Smooth muscle cell (in vitro differentiated cells): ENCODE results near the gene CMC2. TPM values are rescaled to one million over a fixed set of nuclear protein-coding genes. Genes with fewer than 3 reads are reported as not detected.
A peak's percentile ranks its signal among the peaks of the same experiment; 100 is the strongest.

ENCODE experiments used
- DNase-seq: peaks from one replicate; lab custom pipeline; 2025; ENCODE audit not compliant: unreplicated experiment; lab: John Stamatoyannopoulos, UW
- H2AFZ ChIP-seq: fragments of 200-600 bp; sonication (generic); 2 replicates; pipeline ENCODE4 v1.6.0; 2016; ENCODE audit warnings: antibody characterized with exemption, low read depth, mild to moderate bottlenecking
- H3F3A ChIP-seq: fragments of 200-600 bp; sonication (generic); 2 replicates; pipeline ENCODE4 v1.6.0; 2017; ENCODE audit warnings: antibody characterized with exemption, low read depth
- H3K27ac ChIP-seq: fragments of 200-600 bp; sonication (generic); 2 replicates; pipeline ENCODE4 v1.5.1; 2016; ENCODE audit warnings: low read depth, mild to moderate bottlenecking
- H3K27me3 ChIP-seq: fragments of 200-600 bp; sonication (generic); 2 replicates; pipeline ENCODE4 v1.6.1; 2016; ENCODE audit warnings: low read depth, mild to moderate bottlenecking
- H3K36me3 ChIP-seq: fragments of 200-600 bp; sonication (generic); 2 replicates; pipeline ENCODE4 v1.5.1; 2016; ENCODE audit warnings: low read depth
- H3K4me1 ChIP-seq: fragments of 200-600 bp; sonication (generic); 2 replicates; pipeline ENCODE4 v1.5.1; 2016; ENCODE audit warnings: low read depth
- H3K4me2 ChIP-seq: fragments of 200-600 bp; sonication (generic); 2 replicates; pipeline ENCODE4 v1.6.0; 2016; ENCODE audit warnings: mild to moderate bottlenecking
- H3K4me3 ChIP-seq: fragments of 200-600 bp; sonication (generic); 2 replicates; pipeline ENCODE4 v1.5.1; 2016; ENCODE audit warnings: mild to moderate bottlenecking
- H3K79me2 ChIP-seq: fragments of 200-600 bp; sonication (generic); 2 replicates; pipeline ENCODE4 v1.6.0; 2016; ENCODE audit warnings: low read depth, mild to moderate bottlenecking
- H3K9ac ChIP-seq: fragments of 200-600 bp; sonication (generic); 2 replicates; pipeline ENCODE4 v1.6.0; 2016; ENCODE audit warnings: low read depth
- H3K9me3 ChIP-seq: fragments of 200-600 bp; sonication (generic); replicated peaks from 2 replicates; pipeline ENCODE4 v1.5.1; 2016; ENCODE audit warnings: low read depth
- H4K20me1 ChIP-seq: fragments of 200-600 bp; sonication (generic); 2 replicates; pipeline ENCODE4 v1.6.0; 2016; ENCODE audit warnings: low read depth
- WGBS: methylation state at CpG from one replicate; pipeline ENCODE4 v1.1.7; 2016; ENCODE audit warnings: low lambda C conversion rate; 5-methylcytosine and 5-hydroxymethylcytosine counted together
- polyA plus RNA-seq: library from polyadenylated mRNA; unstranded; fragments of >200 nt; fragmentation: Nextera tagmentation; extraction: Ambion mirVana; gene quantifications from 2 replicates; pipeline ENCODE4 v1.2.1, GENCODE V29; 2016
- total RNA-seq: library from RNA; depleted of rRNA; stranded (reverse); fragments of >200 nt; gene quantifications from 2 replicates; pipeline ENCODE4 v1.2.3, GENCODE V29; 2014
- TF ChIP-seq, protein P1 (sequence below): fragments of 200-600 bp; sonication (generic); IDR thresholded peaks from 2 replicates; pipeline ENCODE4 v1.5.1; 2017; ENCODE audit warnings: borderline replicate concordance, mild to moderate bottlenecking, antibody characterized with exemption; ENCODE audit not compliant: insufficient read depth, poor library complexity, severe bottlenecking

CMC2 gene
- total and polyA plus RNA-seq, 2 experiments from 2014 or later = 53.2 to 110 TPM

DNA sequence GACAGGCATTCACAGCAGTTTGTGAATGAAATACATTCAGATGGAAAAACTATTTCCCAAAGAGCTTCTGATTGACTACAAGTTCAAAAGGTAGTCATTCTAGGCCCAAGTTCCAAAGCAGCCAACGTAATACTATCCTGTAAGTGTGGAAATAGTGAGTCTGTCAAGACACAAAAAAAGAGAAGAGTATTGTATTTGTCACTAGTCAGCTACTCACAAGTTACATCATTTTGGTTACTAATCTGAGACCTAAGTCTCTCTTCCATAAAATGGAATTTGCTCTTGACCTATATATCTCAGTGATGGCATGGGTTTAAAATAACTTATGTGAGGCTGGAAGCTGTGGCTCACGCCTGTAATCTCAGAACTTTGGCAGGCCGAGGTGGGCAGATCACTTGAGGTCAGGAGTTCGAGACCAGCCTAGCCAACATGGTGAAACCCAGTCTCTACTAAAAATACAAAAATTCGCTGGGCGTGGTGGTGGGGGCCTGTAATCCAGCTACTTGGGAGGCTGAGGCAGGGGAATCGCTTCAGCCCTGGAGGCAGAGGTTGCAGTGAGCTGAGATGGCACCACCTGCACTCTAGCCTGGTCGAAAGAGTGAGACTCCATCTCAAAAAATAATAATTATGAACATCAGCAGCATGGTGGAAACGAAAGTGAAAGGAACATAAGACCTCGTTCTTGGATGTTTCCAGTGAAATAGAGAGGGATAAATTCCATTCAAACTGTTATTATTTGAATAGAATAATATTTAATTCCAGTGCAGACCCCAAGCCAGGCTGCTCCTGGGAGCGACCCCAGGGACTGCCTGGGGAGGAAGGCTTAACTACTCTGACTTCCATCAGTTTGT is 2.9 kb downstream of the CMC2 start:
- peaks cover 52% of the 10 kb centered on the region for H4K20me1 ChIP-seq
- peaks cover 14% of the 10 kb centered on the region for H3K4me1 ChIP-seq
- no peak overlapping the region for H3K4me3 ChIP-seq
- H3K27me3 ChIP-seq = no peaks in the 10 kb centered on the region
- WGBS = 71% methylated on average over 11 of the region's 11 CpGs
- peaks cover 77% of the 10 kb centered on the region for H3K79me2 ChIP-seq
- DNase-seq = no peak
- no peak overlapping the region for H2AFZ ChIP-seq
- H3F3A ChIP-seq = no peaks in the 10 kb centered on the region
- peak overlapping the region; percentile 64 for H3K27ac ChIP-seq
- no peak overlapping the region for H3K9ac ChIP-seq
- peak overlapping the region; percentile 85 for H3K4me2 ChIP-seq
- H3K9me3 ChIP-seq = no peaks in the 10 kb centered on the region
- TF ChIP-seq, protein P1, sequence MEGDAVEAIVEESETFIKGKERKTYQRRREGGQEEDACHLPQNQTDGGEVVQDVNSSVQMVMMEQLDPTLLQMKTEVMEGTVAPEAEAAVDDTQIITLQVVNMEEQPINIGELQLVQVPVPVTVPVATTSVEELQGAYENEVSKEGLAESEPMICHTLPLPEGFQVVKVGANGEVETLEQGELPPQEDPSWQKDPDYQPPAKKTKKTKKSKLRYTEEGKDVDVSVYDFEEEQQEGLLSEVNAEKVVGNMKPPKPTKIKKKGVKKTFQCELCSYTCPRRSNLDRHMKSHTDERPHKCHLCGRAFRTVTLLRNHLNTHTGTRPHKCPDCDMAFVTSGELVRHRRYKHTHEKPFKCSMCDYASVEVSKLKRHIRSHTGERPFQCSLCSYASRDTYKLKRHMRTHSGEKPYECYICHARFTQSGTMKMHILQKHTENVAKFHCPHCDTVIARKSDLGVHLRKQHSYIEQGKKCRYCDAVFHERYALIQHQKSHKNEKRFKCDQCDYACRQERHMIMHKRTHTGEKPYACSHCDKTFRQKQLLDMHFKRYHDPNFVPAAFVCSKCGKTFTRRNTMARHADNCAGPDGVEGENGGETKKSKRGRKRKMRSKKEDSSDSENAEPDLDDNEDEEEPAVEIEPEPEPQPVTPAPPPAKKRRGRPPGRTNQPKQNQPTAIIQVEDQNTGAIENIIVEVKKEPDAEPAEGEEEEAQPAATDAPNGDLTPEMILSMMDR = no peak
- H3K36me3 ChIP-seq = no peaks in the 10 kb centered on the region

DNA sequence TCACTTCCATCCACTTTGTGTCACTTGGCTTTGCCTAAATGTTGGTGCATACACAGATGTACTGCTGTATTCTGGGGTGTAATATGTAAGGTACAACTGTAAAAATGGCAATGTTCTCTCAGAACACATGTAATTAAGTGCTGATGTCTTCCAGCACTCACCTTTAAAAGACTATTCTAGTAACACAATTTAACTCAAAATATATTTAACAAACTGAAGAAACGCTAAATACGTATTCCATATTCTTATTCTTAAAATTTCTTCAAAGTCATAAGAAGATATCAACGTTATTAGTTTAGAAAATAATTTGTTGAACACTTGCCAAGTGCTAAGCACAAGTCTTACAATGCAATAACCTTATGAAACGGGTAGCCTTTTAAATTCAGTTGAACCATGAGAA is 3.6 kb downstream of the CMC2 start:
- WGBS = 93% methylated on average over 4 of the region's 4 CpGs
- Histone ChIP-seq H2AFZ (no peak overlapping the region), H3K4me2 (no peak overlapping the region), H3K79me2 (peaks cover 79% of the 10 kb centered on the region), H3K9me3 (no peaks in the 10 kb centered on the region), H3K9ac (no peak overlapping the region), H3K4me3 (no peak overlapping the region), H3K36me3 (no peaks in the 10 kb centered on the region), H3K4me1 (peaks cover 14% of the 10 kb centered on the region), H3K27me3 (no peaks in the 10 kb centered on the region), H4K20me1 (peaks cover 57% of the 10 kb centered on the region), H3F3A (no peaks in the 10 kb centered on the region), H3K27ac (peak overlapping the region; percentile 64)
- DNase-seq = no peak
- TF ChIP-seq, protein P1 = no peak

DNA sequence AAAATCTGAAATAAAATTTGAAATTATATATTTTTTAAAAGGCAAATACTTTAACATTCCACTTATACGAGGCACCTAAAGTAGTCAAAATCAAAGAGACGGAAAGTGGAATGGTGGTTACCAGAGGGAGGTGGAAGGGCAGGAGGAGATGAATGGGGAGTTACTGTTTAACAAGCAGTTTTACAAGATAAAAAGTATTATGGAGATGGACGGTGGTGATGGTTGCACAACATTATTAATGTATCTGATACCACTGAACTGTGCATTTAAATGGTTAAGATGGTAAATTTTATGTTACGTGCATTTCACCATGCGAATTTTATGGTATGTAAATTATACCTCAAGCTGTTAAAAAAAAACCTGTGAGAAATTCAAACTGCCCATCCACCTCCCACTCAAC is 5.4 kb downstream of the CMC2 start:
- TF ChIP-seq, protein P1 = no peak
- no peak overlapping the region for H3K27ac ChIP-seq
- no peaks in the 10 kb centered on the region for H3K36me3 ChIP-seq
- H3K9ac ChIP-seq = no peak overlapping the region
- H3K4me1 ChIP-seq = peaks cover 14% of the 10 kb centered on the region
- no peak overlapping the region for H3K4me2 ChIP-seq
- no peak for DNase-seq
- H2AFZ ChIP-seq = no peak overlapping the region
- WGBS = 85% methylated on average over 5 of the region's 5 CpGs
- no peak overlapping the region for H3K4me3 ChIP-seq
- H3K9me3 ChIP-seq = no peaks in the 10 kb centered on the region
- H4K20me1 ChIP-seq = peaks cover 64% of the 10 kb centered on the region
- H3F3A ChIP-seq = no peaks in the 10 kb centered on the region
- H3K27me3 ChIP-seq = no peaks in the 10 kb centered on the region
- peaks cover 94% of the 10 kb centered on the region for H3K79me2 ChIP-seq

DNA sequence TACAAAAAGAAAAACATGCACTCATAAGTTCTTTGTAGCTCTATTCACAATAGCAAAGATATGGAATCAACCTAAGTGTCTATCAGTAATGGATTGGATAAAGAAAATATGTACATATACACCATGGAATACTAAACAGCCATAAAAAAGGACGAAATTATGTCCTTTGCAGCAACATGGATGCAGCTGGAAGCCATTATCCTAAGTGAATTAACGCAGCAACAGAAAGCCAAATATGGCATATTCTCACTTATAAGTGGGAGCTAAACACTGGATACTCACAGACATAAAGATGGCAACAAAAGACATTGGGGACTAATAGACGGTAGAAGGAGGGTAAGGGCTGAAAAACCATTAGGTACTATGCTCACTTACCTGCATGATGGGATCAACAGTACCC is 5.8 kb downstream of the CMC2 start:
- Histone ChIP-seq H3K9ac (no peak overlapping the region), H3F3A (no peaks in the 10 kb centered on the region), H3K36me3 (no peaks in the 10 kb centered on the region), H2AFZ (no peak overlapping the region), H3K4me3 (no peak overlapping the region), H3K27ac (no peak overlapping the region), H3K4me2 (no peak overlapping the region), H3K27me3 (no peaks in the 10 kb centered on the region), H4K20me1 (peaks cover 64% of the 10 kb centered on the region), H3K9me3 (no peaks in the 10 kb centered on the region), H3K4me1 (peaks cover 14% of the 10 kb centered on the region), H3K79me2 (peaks cover 95% of the 10 kb centered on the region)
- 99% methylated on average over 3 of the region's 3 CpGs for WGBS
- TF ChIP-seq, protein P1 = no peak
- DNase-seq = no peak
